Measurements from ENCODE around the gene GOT1.

GRCh38 chr10:99466632-99467223 lies 36.3 kb upstream of the GOT1 start:
- no peak for TF ChIP-seq RXRA (IDR thresholded peaks at IDR 0.05; ENCODE audit: insufficient read depth, low read depth, low read length)
- TF ChIP-seq, protein P1, sequence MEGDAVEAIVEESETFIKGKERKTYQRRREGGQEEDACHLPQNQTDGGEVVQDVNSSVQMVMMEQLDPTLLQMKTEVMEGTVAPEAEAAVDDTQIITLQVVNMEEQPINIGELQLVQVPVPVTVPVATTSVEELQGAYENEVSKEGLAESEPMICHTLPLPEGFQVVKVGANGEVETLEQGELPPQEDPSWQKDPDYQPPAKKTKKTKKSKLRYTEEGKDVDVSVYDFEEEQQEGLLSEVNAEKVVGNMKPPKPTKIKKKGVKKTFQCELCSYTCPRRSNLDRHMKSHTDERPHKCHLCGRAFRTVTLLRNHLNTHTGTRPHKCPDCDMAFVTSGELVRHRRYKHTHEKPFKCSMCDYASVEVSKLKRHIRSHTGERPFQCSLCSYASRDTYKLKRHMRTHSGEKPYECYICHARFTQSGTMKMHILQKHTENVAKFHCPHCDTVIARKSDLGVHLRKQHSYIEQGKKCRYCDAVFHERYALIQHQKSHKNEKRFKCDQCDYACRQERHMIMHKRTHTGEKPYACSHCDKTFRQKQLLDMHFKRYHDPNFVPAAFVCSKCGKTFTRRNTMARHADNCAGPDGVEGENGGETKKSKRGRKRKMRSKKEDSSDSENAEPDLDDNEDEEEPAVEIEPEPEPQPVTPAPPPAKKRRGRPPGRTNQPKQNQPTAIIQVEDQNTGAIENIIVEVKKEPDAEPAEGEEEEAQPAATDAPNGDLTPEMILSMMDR (IDR thresholded peaks at IDR 0.05; ENCODE audit: control extremely low read depth in 1 of 3, insufficient read depth in 1 of 3, low read depth in 1 of 3, low read length in 3 of 3): no peak
- no peak for TF ChIP-seq POLR2A (IDR thresholded peaks at IDR 0.05; ENCODE audit: control extremely low read depth in 1 of 2, low read depth in 2 of 2, low read length in 2 of 2)

Measured in H1 (cell line).